ENCODE data around the gene SYN1. TPM values are rescaled to one million over a fixed set of nuclear protein-coding genes. Genes with fewer than 3 reads are reported as not detected.
A peak's percentile ranks its signal among the peaks of the same experiment; 100 is the strongest.

Gene SYN1
- total RNA-seq, 1 donor from 2014 or later, result 1.9 TPM

DNA sequence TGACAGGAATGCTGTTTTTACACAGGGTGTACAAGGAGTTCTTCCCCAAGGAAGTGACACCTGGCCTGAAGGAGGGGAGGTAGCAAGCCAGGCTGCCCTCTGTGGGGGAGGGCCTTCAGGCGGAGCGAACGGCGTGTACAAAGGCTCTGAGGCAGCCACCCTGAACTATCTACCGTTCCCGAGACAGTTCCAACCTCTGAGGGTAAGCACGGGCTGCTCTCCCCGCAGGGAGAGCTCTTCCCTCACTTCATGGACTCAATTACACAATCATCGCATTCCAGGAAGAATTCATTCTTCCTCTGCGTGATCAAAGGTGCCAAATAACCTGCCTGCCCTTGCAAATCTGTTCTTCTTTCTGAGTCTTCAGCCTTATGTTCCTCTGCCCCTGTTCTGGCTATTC lies 25.9 kb upstream of the SYN1 start:
- no peaks in the 10 kb centered on the region for H3K27me3 Mint-ChIP-seq (ENCODE audit: unreplicated experiment)
- H3K9me3 Mint-ChIP-seq (ENCODE audit: unreplicated experiment), result no peaks in the 10 kb centered on the region
- TF ChIP-seq, protein P1, sequence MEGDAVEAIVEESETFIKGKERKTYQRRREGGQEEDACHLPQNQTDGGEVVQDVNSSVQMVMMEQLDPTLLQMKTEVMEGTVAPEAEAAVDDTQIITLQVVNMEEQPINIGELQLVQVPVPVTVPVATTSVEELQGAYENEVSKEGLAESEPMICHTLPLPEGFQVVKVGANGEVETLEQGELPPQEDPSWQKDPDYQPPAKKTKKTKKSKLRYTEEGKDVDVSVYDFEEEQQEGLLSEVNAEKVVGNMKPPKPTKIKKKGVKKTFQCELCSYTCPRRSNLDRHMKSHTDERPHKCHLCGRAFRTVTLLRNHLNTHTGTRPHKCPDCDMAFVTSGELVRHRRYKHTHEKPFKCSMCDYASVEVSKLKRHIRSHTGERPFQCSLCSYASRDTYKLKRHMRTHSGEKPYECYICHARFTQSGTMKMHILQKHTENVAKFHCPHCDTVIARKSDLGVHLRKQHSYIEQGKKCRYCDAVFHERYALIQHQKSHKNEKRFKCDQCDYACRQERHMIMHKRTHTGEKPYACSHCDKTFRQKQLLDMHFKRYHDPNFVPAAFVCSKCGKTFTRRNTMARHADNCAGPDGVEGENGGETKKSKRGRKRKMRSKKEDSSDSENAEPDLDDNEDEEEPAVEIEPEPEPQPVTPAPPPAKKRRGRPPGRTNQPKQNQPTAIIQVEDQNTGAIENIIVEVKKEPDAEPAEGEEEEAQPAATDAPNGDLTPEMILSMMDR (IDR thresholded peaks at IDR 0.05), result no peak
- H3K27ac Mint-ChIP-seq (ENCODE audit: unreplicated experiment), result no peak overlapping the region
- peaks cover 16% of the 10 kb centered on the region for H3K4me1 Mint-ChIP-seq (ENCODE audit: unreplicated experiment)
- no peak for DNase-seq (ENCODE audit: extremely low spot score, unreplicated experiment)
- H3K4me3 Mint-ChIP-seq (ENCODE audit: unreplicated experiment), result no peak overlapping the region
- H3K36me3 Mint-ChIP-seq (ENCODE audit: unreplicated experiment), result peaks cover 4% of the 10 kb centered on the region

DNA sequence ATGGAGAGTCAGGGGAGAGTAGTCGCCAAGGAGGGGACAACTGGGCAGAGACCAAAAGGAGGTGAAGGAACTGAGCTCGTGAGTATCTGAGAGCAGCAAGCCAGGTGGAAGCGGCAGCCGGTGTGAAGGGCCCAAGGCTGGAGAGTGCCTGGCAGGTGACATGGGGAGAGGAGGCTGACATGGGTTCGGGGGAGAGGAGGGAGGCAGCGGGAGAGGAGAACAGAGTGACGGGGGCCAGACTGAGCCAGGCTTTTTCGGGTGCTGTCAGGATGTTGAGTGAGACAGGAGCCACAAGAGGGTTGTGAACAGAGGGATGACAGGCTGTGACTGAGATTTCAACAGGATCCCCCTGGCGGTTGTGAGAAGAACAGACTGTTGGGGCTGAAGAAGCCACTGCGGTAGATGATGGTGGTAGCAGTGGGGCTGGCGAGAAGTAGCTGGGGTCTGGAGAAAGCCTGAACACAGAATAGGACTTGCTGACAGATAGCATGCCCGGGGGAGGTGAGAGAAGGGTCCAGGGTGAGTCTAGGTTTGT lies 25.0 kb upstream of the SYN1 start:
- H3K36me3 Mint-ChIP-seq (ENCODE audit: unreplicated experiment), result peaks cover 12% of the 10 kb centered on the region
- DNase-seq (ENCODE audit: extremely low spot score, unreplicated experiment), result no peak
- H3K27ac Mint-ChIP-seq (ENCODE audit: unreplicated experiment), result peak overlapping the region; percentile 58
- TF ChIP-seq, protein P1 (IDR thresholded peaks at IDR 0.05), result peak; percentile 53
- H3K4me1 Mint-ChIP-seq (ENCODE audit: unreplicated experiment), result peaks cover 16% of the 10 kb centered on the region
- no peak overlapping the region for H3K4me3 Mint-ChIP-seq (ENCODE audit: unreplicated experiment)
- H3K27me3 Mint-ChIP-seq (ENCODE audit: unreplicated experiment), result no peaks in the 10 kb centered on the region
- H3K9me3 Mint-ChIP-seq (ENCODE audit: unreplicated experiment), result peaks cover 3% of the 10 kb centered on the region

DNA sequence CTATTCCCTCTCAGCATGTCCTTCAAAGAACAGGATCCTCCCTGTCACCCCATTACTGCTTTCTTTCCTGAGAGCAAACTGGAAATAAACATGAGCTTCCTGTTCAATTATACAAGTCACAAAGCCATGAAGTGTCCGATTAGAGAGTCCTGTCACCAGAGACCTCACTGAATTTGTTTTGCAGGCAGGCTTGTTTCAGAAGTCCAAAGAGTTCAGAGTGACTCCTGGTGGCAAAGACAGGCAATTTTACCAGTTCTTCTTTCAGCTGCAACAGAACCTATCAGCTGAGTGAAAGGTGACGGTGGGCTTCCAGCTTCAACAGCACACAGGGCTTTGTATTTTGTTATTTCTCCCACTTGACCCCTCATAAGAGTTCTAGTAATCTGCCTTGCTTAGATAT lies 24.3 kb upstream of the SYN1 start:
- peaks cover 16% of the 10 kb centered on the region for H3K36me3 Mint-ChIP-seq (ENCODE audit: unreplicated experiment)
- H3K4me1 Mint-ChIP-seq (ENCODE audit: unreplicated experiment), result peaks cover 11% of the 10 kb centered on the region
- H3K4me3 Mint-ChIP-seq (ENCODE audit: unreplicated experiment), result no peak overlapping the region
- H3K27ac Mint-ChIP-seq (ENCODE audit: unreplicated experiment), result peak overlapping the region; percentile 5
- H3K27me3 Mint-ChIP-seq (ENCODE audit: unreplicated experiment), result no peaks in the 10 kb centered on the region
- TF ChIP-seq, protein P1 (IDR thresholded peaks at IDR 0.05), result peak; percentile 48
- no peak for DNase-seq (ENCODE audit: extremely low spot score, unreplicated experiment)
- H3K9me3 Mint-ChIP-seq (ENCODE audit: unreplicated experiment), result peaks cover 5% of the 10 kb centered on the region

DNA sequence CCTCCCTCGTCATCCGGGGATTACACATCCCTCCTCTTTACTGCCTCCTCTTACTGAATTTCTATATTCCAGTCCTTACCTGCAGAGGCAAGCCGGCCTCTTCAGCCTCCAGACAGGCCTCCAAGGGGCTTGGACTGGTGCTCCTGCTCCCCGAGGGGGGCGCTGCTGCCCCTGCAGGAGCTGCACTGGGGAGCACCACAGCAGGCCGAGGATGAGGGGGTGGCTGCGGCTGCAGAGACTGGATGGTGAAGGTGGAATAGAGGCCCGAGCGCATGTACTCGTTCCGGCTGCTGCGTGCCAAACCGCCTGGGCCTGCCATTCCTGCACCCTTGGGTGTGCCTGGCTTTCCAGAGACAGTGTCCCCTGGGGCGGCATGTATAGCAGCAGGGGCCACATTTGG lies 19.2 kb upstream of the SYN1 start:
- Mint-ChIP-seq H3K27ac (ENCODE audit: unreplicated experiment) (no peak overlapping the region), H3K4me1 (ENCODE audit: unreplicated experiment) (no peaks in the 10 kb centered on the region), H3K36me3 (ENCODE audit: unreplicated experiment) (peaks cover 29% of the 10 kb centered on the region), H3K4me3 (ENCODE audit: unreplicated experiment) (no peak overlapping the region), H3K27me3 (ENCODE audit: unreplicated experiment) (no peaks in the 10 kb centered on the region), H3K9me3 (ENCODE audit: unreplicated experiment) (peaks cover 5% of the 10 kb centered on the region)
- TF ChIP-seq, protein P1 (IDR thresholded peaks at IDR 0.05), result no peak
- no peak for DNase-seq (ENCODE audit: extremely low spot score, unreplicated experiment)

DNA sequence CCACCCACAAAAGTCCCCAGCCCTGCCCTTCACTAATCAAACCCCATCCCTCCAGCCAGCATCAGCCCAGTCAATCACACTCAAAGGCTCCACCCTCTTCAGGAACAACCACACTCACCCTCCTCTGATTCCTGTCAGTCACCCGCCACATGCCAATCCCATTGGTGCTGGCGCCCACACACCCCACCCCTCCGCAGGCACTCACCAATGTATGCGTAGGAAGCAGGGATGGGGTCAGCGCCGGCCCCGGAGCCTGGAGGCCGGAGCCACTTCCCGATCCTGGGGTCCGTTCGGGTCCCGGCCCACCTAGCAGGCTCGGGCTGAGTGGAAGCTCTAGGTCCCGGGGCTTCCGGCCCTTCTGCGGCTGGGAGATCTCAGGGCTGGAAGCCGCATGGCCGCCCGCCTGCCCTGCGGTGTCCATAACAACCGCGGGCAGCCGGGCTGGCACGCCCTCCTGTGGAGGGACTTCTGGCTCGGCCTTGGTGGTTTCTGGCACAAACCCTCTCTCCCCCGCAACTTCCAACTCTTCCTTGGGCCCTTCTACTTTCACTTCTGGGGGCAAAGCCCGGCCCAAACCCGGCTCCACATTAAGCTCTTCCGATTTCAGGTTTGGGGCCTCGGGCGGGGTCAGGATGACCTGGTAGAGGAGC lies 18.0 kb upstream of the SYN1 start:
- Mint-ChIP-seq H3K4me1 (ENCODE audit: unreplicated experiment) (no peaks in the 10 kb centered on the region), H3K36me3 (ENCODE audit: unreplicated experiment) (peaks cover 29% of the 10 kb centered on the region), H3K27ac (ENCODE audit: unreplicated experiment) (no peak overlapping the region), H3K27me3 (ENCODE audit: unreplicated experiment) (no peaks in the 10 kb centered on the region), H3K4me3 (ENCODE audit: unreplicated experiment) (no peak overlapping the region), H3K9me3 (ENCODE audit: unreplicated experiment) (peaks cover 5% of the 10 kb centered on the region)
- no peak for DNase-seq (ENCODE audit: extremely low spot score, unreplicated experiment)
- TF ChIP-seq, protein P1 (IDR thresholded peaks at IDR 0.05), result no peak

Measured in osteocyte (in vitro differentiated cells).